A549 treated with Mapracorat at 1 μM for 4 hours (cell line): ENCODE data around the gene FAAH2. TPM values are rescaled to one million over a fixed set of nuclear protein-coding genes. Genes with fewer than 3 reads are reported as not detected.

Source experiments
- total RNA-seq: library from RNA; stranded (reverse); fragments of 200-300 nt; extraction: Qiagen RNA extraction; gene quantifications from 5 replicates; pipeline ENCODE4 v1.2.3, GENCODE V29; 2022

Gene FAAH2
- 0.06 to 0.30 TPM (median 0.13 TPM) in 3 of 5 replicates, not detected in the others for total RNA-seq

GRCh38 chrX:57286507-57287251, at the start of gene FAAH2:
Gene FAAH2, plus strand, starts transcription at chrX:57286706. Its CDS starts 120 bp downstream, at chrX:57286826.

Other genes starting within 250 kb of the FAAH2 start
- gene SPIN2B, start 165.2 kb upstream of the FAAH2 start, total RNA-seq: 8.1 to 10.5 TPM (median 9.5 TPM) in 5 replicates
- 0.08 to 0.24 TPM (median 0.19 TPM) in 5 replicates for gene SPIN2A, start 149.3 kb upstream of the FAAH2 start, total RNA-seq